HG02588 (cell line): ENCODE data around the gene NDUFS2.
"Not testable (repeated sequence)": the region's sequence is repeated elsewhere in the genome, so short reads cannot be mapped to it uniquely, and the experiment has no call there.

Experiments
- ATAC-seq: cut with Tn5 transposase; IDR thresholded peaks from one replicate; pipeline ENCODE4 v1.9.1; 2021; ENCODE audit warnings: mild to moderate bottlenecking, moderate library complexity; ENCODE audit not compliant: unreplicated experiment

NDUFS2 gene

GRCh38 chr1:161242313-161242712, 40.1 kb downstream of the NDUFS2 start:
- no peak for ATAC-seq

- no peak for ATAC-seq
Measured at GRCh38 chr1:161244888-161245287, 42.7 kb downstream of the NDUFS2 start.

- not testable (repeated sequence) for ATAC-seq
Measured at GRCh38 chr1:161250100-161250499, 47.9 kb downstream of the NDUFS2 start.

- no peak for ATAC-seq
Measured at GRCh38 chr1:161250829-161251228, 48.7 kb downstream of the NDUFS2 start.

GRCh38 chr1:161251579-161251978, 49.4 kb downstream of the NDUFS2 start:
- no peak for ATAC-seq

- not testable (repeated sequence) for ATAC-seq
Measured at GRCh38 chr1:161255302-161255701, 53.1 kb downstream of the NDUFS2 start.

- ATAC-seq = not testable (repeated sequence)
Measured at GRCh38 chr1:161255955-161256520, 53.9 kb downstream of the NDUFS2 start.

- not testable (repeated sequence) for ATAC-seq
Measured at GRCh38 chr1:161257109-161257508, 54.9 kb downstream of the NDUFS2 start.

- no peak for ATAC-seq
Measured at GRCh38 chr1:161258439-161259344, 56.5 kb downstream of the NDUFS2 start, which contains the start of gene PCP4L1. Gene PCP4L1 (plus strand): TSS chr1:161258745. CDS start chr1:161258975, 230 bp downstream.

GRCh38 chr1:161259345-161259702, 57.2 kb downstream of the NDUFS2 start:
- ATAC-seq = no peak

GRCh38 chr1:161259765-161260164, 57.6 kb downstream of the NDUFS2 start:
- ATAC-seq = no peak

- no peak for ATAC-seq
Measured at GRCh38 chr1:161260376-161261260, 58.5 kb downstream of the NDUFS2 start.

GRCh38 chr1:161261261-161262235, 59.4 kb downstream of the NDUFS2 start:
- ATAC-seq = no peak
